ENCODE results near the gene TBX19.

TBX19 gene

DNA sequence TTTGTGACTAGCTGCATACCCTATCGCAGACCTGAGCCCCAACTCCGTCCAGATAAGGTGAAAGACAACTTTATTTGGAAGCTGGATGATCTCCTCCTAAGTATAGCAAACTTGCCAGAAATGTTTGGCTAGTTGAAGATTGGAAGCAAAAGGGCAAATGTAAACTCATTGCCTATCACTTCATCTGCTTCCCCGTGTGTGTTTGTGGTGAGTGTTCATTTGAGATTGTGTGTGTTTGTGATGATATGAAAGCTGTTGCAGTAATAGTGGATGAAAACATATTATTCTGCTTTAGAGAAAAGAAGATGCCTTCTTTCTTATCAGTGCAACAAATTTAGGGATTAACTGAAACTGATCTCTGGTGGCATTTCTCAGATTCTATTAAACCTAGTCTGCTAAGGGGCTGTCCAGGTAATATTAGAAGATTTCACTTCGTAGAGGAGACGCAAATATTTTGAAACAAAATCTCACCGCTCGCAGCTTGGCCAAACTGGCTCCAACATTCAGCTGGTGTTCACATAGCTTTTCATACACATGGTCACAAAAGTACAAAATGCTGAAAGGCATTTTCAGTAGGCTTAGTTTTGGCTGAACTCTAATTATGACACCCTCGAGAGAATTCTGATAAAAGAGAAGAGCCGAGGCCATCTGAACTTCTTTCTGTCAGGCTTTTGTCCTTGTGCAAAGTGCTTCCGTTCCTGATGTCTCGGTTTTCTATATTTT lies 1.1 kb downstream of the TBX19 start:
- DNase-seq (ENCODE audit: low read depth in 2 of 2) = no peak

DNA sequence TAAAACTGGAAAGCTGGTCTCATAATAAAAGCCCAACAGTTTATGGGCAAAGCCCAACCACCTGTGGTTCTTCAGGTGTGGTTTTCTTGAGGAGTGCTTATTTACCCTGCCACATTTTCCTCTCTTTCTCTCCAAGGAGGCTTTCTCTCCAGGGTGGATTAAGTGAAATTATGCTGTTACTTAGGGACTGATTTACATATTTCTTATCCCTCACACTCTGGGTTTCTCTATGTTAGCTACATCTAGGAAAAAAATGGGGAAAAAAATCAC lies 4.8 kb downstream of the TBX19 start:
- no peak for DNase-seq (ENCODE audit: low read depth in 2 of 2)

DNA sequence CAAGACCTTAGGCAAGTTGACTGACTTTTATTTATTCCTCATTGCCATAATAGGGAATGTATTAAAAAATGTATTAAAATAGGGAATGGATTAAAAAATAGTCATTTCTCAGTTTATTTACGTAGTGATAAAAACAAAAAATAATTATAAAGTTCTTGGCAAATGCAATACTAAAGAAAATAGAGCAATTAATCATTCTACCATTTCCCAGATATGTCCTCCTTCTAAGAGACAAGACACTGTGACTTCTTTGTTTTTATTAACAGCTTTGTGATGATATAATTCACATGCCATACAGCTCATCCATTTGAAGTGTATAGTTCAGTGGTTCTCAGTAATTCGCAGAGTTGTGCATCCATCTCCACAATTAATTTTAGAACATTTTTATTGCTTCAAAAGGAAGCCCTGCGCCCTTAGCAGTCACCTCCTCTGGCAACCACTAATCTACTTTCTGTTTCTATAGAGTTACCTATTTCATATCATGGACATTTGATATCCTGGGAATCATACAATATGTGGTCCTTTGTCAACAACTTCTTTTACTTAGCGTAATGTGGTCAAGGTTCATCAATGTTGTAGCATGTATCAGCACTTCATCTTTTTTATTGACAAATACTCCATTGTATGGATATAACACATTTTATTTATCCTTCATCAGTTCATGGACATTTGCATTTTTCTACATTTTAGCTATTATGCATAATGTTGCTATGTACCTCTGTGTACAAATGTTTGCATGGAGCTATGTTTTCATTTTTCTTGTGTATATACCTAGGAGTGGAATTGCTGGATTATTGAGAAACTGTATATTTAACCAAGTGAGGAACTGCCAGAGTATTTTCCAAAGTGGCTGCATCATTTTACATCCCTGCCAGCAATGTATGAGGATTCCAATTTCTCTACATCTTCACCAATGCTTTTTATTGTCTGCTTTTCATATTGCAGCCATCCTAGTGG lies 5.6 kb downstream of the TBX19 start:
- DNase-seq (ENCODE audit: low read depth in 2 of 2) = no peak

DNA sequence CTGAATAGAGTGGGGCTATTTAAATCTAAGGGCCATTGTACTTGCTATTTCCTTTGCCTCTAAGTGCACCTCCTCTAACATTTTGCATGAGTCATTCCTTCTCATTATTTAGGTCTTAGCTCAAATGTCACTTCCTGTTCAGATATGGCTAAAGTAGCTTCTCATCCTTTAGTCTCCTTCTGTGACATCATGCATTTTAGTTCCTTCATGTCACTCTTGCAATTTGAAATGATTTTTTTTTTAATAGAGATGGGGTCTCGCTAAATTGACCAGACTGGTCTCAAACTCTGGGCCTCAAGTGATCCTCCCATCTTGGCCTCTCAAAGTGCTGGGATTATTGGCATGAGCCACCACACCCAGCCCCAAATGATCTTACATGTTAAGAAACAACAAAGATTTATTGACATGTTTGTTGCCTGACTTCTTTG lies 6.6 kb downstream of the TBX19 start:
- DNase-seq (ENCODE audit: low read depth in 2 of 2) = no peak

DNA sequence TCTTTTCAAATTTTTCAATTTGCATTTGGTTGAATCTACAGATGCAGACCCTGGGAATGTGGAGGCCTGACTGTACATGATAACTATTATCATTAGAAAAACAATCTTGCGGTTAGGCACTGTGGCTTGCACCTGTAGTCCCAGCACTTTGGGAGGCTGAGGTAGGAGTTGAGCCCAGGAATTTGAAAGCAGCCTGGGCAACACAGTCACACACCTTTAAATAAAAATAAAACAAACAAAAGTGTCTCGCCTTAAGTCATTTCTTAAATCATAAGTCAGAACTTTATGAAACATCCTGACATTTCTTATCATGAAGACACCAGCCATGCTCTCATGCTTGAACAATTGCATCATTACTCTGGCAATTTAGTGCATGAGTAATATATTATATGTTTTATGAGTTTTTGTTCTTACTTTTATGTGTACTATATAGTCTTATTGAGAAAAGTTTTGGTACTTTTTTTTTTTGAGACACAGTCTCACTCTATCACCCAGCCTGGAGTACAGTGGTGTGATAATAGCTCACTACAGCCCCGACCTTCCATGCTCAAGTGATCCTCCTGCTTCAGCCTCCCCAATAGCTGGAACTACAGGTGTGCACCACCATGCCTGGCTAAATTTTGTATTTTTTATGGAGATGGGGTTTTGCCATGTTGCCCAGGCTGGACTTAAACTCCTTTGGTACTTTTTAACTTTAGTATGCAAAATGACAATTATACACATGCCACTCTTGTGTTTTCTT lies 7.8 kb downstream of the TBX19 start:
- DNase-seq (ENCODE audit: low read depth in 2 of 2) = no peak

DNA sequence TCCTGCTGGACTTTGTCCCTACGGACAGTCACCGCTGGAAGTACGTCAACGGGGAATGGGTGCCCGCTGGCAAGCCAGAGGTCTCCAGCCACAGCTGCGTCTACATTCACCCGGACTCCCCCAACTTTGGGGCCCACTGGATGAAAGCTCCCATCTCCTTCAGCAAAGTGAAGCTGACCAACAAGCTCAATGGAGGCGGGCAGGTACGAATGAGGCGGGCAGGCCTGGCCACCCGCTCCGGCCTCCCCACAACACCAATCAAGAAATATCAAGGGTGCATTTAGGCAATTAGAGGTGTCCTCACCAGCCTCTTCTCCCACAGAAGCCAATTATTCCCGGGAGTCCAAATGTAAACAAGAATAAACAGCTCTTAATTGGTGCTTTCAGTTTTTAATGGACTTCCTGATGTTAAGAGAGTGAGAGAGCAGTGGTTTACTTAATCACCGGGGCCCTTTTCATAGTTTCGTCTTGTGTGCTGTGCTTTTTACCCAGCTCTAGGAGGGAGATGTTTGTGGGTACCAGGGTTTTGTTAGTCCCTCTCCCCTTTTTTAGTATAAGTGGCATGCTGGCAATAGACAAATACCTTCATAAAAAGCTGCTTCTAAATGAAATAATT lies 10.7 kb downstream of the TBX19 start:
- DNase-seq (ENCODE audit: low read depth in 2 of 2) = no peak

DNA sequence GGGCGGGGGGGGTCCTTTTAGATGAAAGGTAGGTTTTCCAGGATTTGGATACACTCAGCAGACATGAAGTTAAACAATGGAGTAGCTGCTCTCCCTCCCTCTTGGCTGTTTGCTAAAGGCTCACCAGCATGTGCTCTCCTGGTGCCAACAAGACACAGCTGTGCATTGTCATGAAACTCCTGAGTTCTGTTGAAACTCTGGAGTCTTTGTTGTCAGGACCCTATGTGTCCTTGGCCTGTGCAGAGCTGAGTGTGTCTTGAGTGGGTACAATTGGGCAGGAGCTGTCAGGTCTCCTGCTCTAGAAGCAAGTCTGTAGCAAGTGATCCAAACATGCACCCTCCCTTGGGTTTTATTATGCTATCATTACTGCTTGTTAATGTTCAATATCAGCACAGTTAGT lies 12.7 kb downstream of the TBX19 start:
- DNase-seq (ENCODE audit: low read depth in 2 of 2) = no peak

DNA sequence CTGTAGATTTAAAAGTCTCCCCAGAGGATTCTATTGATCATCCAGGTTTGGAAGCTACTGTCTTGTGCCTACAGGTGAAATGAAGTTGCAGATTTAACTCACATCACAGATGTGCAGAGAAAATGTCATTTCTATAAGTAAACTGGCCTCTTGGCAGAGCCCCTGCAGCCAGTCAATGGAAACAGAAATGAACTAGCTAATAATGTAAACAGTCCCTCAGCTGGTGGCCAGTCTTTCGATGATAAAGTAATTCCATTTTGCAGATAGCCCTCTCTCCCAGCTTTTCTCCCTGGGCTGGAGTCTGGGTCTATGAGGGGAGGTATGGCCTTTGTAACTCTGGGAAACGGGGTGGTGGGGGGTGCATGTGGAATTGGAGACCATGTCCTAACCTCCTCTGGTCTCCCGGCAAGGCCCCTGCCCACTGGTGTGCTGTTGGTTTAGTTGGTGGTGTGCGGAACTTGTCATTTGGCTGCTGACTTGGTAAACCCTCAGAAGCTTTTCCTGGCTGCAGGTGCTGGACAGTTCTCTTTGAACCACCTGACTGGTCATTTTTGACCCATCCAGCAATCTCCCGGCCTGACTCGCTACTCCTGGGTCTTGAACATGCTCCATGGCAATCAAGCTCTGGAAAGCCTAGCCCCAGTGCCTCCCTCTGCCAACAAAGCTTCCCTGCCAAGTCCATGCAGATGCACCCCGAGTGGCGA lies 14.9 kb downstream of the TBX19 start:
- no peak for DNase-seq (ENCODE audit: low read depth in 2 of 2)

DNA sequence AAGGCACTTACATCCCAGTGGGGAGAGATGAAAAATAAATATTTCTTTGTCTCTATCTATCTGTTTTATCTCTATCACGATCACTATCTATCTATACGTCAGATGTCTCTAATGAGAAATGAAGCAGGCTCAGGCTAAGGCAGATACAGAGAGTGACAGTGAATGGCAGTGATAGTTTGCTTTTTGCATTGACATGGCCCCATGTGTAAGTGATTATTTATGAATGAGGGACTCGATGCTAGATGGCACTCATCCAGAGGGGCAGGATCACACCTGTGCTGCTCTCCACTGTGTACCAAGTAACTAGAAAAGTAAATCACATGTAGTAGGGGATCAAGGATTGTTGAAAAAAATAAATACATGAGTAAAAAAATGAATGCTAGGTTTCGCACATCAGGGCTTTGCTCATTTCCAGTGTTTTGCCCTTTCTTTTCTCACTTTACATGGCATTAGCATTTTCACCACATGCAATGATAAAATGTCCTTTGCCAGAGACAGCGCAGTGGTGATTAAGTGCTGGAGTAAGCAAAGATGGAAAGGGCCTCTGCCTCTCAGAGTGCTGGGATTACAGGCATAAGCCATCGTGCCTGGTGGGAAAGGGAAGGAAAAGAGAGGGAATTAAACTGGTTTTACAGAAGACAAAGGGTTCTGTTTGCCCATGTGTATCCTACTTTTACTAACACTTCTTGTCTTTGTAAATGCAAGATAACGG lies 16.5 kb downstream of the TBX19 start:
- no peak for DNase-seq (ENCODE audit: low read depth in 2 of 2)

DNA sequence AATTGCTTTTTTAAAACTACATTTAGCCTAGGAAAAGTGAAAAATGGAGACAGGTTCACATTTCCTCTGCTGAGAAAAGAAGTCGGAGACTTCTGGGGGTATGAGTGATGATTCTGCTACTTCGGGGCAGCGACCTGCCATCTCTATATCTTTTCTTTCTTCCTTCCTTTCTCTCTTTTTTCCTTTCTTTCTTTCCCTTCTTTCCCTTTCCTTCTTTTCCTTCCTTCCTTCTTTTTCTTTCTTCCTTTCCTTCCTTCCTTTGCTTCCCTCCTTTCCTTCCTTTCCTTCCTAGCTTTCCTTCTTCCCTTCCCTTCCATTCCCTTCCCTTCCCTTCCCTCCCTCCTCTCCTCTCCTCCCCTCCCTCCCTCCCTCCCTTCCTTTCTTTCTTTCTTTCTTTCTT lies 17.8 kb downstream of the TBX19 start:
- no peak for DNase-seq (ENCODE audit: low read depth in 2 of 2)

DNA sequence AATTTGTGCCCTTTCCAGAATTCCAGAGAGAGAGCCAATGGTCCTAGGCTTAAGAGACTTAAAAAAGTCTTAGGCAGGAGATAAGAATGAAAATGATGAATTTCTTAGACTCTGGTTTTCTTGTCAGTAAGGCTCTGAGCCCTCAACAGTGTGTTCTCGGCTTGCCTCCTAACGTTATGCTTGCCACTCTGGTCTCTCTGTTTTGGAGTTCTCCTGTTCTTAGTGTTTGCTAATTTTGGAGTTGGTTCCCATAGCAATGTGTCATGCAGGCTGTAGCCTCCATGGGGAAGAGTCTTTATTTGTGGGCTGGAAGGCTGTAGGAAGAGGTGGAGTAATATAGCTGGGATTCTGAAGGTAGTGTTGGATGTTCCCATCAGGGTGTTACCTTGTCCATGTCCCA lies 19.9 kb downstream of the TBX19 start:
- DNase-seq (ENCODE audit: low read depth in 2 of 2) = no peak

DNA sequence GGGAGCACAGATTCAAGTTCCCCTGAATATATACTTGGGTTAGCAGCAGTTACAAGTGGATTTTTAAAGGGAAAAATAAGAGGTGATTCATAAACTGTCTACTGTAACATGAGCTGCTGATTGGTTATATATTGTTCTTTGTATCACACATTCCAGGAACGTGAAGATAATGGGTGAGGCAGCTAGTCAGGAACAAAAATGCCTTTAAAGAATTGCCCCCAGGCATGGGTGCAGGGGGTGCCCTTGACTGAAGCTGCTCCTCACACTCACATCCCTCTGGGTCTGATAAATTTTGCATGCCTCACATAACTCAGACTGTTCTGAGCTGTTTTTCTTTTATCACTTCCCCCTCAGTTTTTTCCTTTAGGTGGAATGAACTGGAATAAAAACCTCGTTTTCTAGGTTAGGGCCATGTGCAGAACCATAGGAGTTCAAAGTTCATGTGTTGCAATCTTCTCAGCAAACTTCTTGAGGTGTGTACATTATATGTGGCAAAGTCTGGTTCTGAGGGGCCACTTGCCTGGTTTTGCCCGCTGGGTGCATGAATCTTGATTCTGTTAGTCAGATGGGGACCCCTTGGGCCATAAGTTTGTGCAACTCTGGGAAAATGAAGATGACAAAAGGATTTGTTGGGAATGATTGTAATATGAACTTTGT lies 21.1 kb downstream of the TBX19 start:
- DNase-seq (ENCODE audit: low read depth in 2 of 2) = no peak

DNA sequence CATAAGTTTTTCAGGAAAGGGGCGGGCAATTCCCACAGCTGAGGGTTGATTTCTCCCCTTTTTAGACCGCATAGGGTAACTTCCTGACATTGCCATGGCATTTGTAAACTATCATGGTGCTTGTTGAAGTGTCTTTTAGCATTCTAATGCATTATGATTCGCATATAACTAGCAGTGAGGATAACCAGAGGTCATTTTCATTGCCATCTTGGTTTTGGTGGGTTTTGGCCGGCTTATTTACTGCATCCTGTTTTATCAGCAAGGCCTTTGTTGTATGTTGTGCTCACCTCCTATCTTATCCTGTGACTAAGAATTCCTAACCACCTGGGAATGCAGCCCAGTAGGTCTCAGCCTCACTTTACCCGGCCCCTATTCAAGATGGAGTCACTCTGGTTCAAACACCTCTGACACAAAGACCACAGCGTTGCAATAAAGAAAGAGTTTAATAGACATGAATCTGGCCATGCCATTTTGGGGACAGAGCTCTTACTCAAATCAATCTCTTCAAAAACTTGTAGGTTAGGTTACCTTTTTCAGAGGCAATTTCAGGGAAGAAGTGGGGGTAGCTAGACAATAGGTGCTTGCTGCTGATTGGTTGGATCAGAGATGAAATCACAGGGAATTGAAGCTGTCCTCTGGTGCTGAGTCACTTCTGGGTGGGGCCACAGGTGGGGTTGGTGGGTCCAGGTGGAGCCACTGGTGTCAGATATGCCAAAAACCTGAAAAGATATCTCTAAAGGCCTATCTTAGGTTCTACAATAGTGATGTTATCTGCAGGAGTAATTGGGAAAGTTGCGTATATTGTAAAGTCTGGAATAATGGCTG lies 23.3 kb downstream of the TBX19 start:
- DNase-seq (ENCODE audit: low read depth in 2 of 2) = no peak

DNA sequence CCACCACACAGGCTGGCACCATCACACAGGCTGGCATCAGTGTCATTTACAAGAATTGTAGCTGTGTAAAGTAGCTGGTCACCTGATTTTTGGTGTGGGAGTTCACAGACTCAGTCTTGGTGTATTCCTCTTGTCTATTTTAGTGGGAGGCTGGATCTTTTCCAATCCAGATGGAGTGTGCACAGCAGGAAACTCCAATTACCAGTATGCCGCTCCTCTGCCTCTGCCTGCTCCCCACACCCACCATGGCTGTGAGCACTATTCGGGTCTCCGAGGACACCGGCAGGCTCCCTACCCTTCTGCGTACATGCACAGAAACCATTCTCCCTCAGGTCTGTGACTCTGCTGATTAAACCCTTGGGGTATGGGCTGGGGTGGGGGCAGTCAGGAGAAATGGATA lies 24.2 kb downstream of the TBX19 start:
- no peak for DNase-seq (ENCODE audit: low read depth in 2 of 2)

DNA sequence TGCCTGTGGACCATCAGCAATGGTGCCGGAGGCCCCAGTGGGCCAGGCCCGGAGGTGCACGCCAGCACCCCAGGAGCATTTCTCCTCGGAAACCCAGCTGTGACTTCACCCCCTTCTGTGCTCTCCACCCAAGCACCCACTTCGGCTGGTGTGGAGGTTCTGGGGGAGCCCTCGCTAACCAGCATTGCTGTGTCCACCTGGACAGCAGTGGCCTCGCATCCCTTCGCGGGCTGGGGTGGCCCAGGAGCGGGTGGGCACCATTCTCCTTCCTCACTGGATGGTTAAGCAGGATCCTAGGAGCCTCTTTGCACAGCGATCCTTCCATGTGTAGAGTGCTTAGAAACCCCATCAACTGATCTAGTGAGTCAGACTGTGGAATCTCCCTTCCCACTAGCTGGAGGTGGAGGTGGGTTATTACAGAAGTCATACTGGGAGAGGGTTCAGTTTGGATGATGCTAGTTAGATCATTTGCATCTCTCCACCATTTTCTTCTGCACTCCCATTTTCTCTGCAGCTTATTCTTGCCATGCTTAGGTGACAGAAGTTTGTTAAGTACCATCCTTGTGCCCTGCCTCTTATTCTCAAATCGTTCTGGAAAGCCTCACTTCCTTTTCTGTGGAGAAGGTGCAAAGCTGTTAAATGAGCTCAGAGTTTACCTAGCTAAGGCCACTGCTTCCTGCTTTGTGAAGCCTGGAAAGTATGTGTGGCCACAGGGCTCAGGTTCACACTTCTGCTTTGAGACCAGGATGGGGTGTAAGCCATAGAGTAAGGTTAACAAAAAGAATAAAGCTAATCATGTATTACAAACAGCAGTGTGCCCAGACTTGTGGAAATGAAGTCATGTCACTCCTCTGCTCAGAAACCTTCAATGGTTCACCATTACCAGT lies 32.3 kb downstream of the TBX19 start:
- no peak for DNase-seq (ENCODE audit: low read depth in 2 of 2)

DNA sequence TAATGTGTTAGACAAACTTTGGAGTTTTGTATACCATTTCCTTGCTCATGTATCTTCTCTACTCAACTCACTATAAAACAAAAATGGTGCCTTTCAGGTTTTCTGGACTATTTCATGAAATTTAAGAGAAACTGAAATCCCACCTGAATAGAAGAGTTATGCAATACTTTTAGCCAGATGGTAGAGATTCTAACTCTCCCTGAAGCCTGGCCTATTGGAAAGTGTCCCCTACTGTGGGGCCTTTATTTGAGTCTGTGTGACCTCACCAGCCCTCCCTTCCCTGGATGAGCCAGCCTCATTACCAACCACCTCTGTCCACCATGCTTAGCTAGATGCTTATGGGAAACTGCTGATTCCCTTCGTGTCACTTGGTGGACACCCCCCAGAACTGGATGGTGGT lies 35.5 kb downstream of the TBX19 start:
- DNase-seq (ENCODE audit: low read depth in 2 of 2) = no peak

DNA sequence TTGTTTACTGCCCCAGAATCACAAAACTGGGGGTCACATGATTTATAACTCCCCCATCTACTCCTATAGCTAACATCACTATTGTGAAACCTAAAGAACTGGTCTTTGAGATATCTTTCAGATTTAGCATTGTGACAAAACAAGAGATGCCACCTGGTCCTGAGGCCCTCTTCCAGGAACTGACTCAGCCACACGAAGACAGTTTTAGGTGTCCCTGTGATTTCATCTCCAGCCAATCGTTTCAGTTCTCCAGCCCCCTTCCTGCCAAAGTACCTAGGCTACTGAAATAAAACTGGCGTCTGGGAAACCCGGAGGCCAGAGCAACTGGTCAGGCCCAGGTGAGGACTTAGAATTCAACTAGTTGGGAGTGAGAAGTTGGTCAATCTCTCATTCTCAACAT lies 36.6 kb downstream of the TBX19 start:
- no peak for DNase-seq (ENCODE audit: low read depth in 2 of 2)

DNA sequence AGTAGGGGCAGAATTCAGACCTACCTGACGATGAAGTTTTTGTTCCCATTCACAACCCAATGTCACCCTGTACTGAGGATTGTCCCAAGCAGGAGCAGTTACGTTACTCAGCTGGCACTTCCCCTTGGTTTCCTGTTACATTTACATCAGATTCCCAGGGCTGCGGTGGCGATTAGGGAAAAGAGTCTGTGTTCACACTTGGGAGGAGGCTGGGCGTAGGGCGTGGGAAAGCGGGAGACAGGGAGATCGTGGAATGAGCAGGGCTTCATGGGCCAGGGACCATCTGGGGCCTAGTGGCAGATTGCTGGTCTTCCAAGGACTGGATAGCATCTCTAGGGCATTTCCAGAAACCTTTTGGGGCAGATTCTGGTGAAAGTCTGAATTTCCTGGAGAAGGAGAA lies 39.0 kb downstream of the TBX19 start:
- DNase-seq (ENCODE audit: low read depth in 2 of 2) = no peak

DNA sequence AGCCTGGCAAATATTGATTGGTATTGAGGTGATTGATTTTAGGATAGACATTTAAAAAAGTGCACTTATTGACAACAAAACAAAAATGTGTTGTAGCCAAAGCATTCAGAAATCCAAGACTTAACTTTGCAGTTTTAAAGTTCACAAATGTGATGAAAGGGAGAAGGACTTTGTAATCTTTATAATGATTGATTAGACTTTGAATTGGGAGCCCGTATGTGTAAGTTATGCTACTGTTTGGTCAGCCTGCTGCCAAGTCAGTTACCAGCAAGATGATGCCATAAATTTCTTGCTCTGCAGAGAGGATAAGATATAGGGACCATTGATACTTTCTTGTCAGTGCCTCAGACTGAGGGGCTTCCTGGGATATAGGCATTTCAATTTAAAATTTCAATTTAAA lies 39.5 kb downstream of the TBX19 start:
- no peak for DNase-seq (ENCODE audit: low read depth in 2 of 2)

Measured in stimulated activated CD8-positive, alpha-beta memory T cell treated with anti-CD3 and anti-CD28 coated beads, Interleukin-7, amount 100 ng/mL, for 1 hour (primary cell).